Prostate gland (tissue), 2 donors: ENCODE results near the gene HSD17B14. TPM values are rescaled to one million over a fixed set of nuclear protein-coding genes. Genes with fewer than 3 reads are reported as not detected.
A peak's percentile ranks its signal among the peaks of the same experiment; 100 is the strongest.

Experiments
- DNase-seq: peaks from one replicate; pipeline ENCODE4 v3.0.0-alpha.2; 2019; ENCODE audit warnings: low spot score
- H3K27ac ChIP-seq, 2 donors: fragments of 200-600 bp; sonication (generic); 2 replicates each; pipeline ENCODE4 v1.5.1; 2017 to 2019
- H3K27me3 ChIP-seq: fragments of 200-600 bp; sonication (generic); replicated peaks from 2 replicates; pipeline ENCODE4 v1.5.1; 2019; ENCODE audit not compliant: insufficient read depth
- H3K36me3 ChIP-seq, 2 donors: fragments of 200-600 bp; sonication (generic); 1 replicate in 1 of 2; 2 replicates in 1 of 2; pipeline versions ENCODE4 v1.5.1 to v1.8.1; 2017 to 2019
- H3K4me1 ChIP-seq: fragments of 200-600 bp; sonication (generic); replicated peaks from 2 replicates; pipeline ENCODE4 v1.5.1; 2019
- H3K4me3 ChIP-seq, 2 donors: fragments of 200-600 bp; sonication (generic); 2 replicates each; pipeline ENCODE4 v1.5.1; 2017 to 2019
- H3K9me3 ChIP-seq: fragments of 200-600 bp; sonication (generic); 2 replicates; pipeline ENCODE4 v1.5.1; 2017
- POLR2A ChIP-seq: fragments of 450-650 bp; IDR thresholded peaks from one replicate; pipeline ENCODE4 v1.6.1; 2016; ENCODE audit warnings: antibody characterized with exemption, mild to moderate bottlenecking
- POLR2AphosphoS5 ChIP-seq: sonication (generic); formaldehyde crosslinking; IDR thresholded peaks from one replicate; pipeline ENCODE4 v1.6.1; 2017; ENCODE audit warnings: antibody characterized with exemption
- WGBS: methylation state at CpG from one replicate; pipeline ENCODE4 v1.1.5; 2018; 5-methylcytosine and 5-hydroxymethylcytosine counted together
- intact Hi-C: fragments of 100-400 bp; cut with DNase I; formaldehyde crosslinking; loops from one replicate; pipeline ENCODE4 v1.14.2; 2022
- total RNA-seq, 2 donors: library from RNA; depleted of rRNA; stranded (reverse); fragments of >200 nt; gene quantifications; one replicate each; pipeline ENCODE4 v1.1.0, GENCODE V29; 2016
- TF ChIP-seq, protein P1 (sequence below), 4 experiments: fragments of 200-600 bp in 2 of 4; fragments of 450-650 bp in 2 of 4; sonication (generic) in 2 of 4; IDR thresholded peaks; 1 replicate in 3 of 4; 2 replicates in 1 of 4; pipeline ENCODE4 v1.5.1; 2016 to 2019; ENCODE audit warnings: antibody characterized with exemption in 4 of 4, mild to moderate bottlenecking in 2 of 4, moderate library complexity in 2 of 4

Gene HSD17B14
- total RNA-seq, 2 donors from 2014 or later = 11.0 to 11.2 TPM

- Histone ChIP-seq H3K4me1 (peaks cover 13% of the 10 kb centered on the region), H3K36me3 (no peaks in the 10 kb centered on the region), H3K27ac (peak overlapping the region; percentile 72 to 82), H3K9me3 (no peaks in the 10 kb centered on the region), H3K4me3 (no peak overlapping the region), H3K27me3 (no peaks in the 10 kb centered on the region)
- WGBS = 69% methylated on average over 9 of the region's 9 CpGs
- DNase-seq = no peak
- TF ChIP-seq POLR2A (no peak), POLR2AphosphoS5 (no peak)
- TF ChIP-seq, protein P1, sequence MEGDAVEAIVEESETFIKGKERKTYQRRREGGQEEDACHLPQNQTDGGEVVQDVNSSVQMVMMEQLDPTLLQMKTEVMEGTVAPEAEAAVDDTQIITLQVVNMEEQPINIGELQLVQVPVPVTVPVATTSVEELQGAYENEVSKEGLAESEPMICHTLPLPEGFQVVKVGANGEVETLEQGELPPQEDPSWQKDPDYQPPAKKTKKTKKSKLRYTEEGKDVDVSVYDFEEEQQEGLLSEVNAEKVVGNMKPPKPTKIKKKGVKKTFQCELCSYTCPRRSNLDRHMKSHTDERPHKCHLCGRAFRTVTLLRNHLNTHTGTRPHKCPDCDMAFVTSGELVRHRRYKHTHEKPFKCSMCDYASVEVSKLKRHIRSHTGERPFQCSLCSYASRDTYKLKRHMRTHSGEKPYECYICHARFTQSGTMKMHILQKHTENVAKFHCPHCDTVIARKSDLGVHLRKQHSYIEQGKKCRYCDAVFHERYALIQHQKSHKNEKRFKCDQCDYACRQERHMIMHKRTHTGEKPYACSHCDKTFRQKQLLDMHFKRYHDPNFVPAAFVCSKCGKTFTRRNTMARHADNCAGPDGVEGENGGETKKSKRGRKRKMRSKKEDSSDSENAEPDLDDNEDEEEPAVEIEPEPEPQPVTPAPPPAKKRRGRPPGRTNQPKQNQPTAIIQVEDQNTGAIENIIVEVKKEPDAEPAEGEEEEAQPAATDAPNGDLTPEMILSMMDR (IDR thresholded peaks at IDR 0.05) = no peak
- intact Hi-C loops = no loop called here
Observed at GRCh38 chr19:48818234-48818820, 18.0 kb downstream of the HSD17B14 start.

GRCh38 chr19:48817585-48818124, 18.6 kb downstream of the HSD17B14 start:
- Histone ChIP-seq H3K9me3 (no peaks in the 10 kb centered on the region), H3K4me1 (peaks cover 15% of the 10 kb centered on the region), H3K27ac (peak overlapping the region; percentile 72 to 82), H3K36me3 (no peaks in the 10 kb centered on the region), H3K4me3 (no peak overlapping the region), H3K27me3 (no peaks in the 10 kb centered on the region)
- DNase-seq = no peak
- WGBS = 94% methylated on average over 5 of the region's 5 CpGs
- intact Hi-C loops = no loop called here
- TF ChIP-seq POLR2AphosphoS5 (no peak), POLR2A (no peak)
- TF ChIP-seq, protein P1 (IDR thresholded peaks at IDR 0.05) = no peak

DNA sequence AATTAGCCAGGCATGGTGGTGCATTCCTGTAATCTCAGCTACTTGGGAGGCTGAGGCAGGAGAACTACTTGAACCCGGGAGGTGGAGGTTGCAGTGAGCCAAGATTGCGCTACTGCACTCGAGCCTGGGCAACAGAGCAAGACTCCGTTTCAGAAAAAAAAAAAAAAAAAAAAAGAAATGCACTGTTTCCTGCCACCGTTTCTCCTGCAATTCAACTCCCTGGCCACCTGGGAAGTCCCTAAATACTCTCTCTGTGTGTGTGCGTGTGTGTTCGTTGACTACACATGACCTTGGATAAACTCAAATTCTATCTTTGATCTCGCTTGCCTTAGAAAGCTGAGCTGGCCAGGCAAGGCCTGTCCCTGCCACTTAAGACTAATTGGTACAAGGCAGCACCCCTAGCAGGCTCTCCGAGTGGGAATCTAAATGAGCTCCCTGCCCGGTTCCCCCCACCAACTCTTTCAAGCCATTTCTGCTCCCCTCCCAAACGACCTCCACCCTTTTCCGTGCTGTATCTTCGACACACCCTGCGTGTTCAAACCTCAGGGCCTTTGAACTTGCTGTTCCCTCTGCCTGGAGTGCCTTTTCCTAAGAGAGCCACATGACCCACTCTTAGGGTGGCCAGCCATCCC, 20.3 kb downstream of the HSD17B14 start:
- Histone ChIP-seq H3K4me1 (peaks cover 17% of the 10 kb centered on the region), H3K27ac (peak overlapping the region; percentile 68 to 73), H3K27me3 (no peaks in the 10 kb centered on the region), H3K36me3 (no peaks in the 10 kb centered on the region), H3K9me3 (no peaks in the 10 kb centered on the region), H3K4me3 (no peak overlapping the region)
- TF ChIP-seq POLR2A = no peak
- TF ChIP-seq, protein P1 (IDR thresholded peaks at IDR 0.05) = peak in 2 of 4 experiments; percentile 26 to 30
- peak; percentile 77 for TF ChIP-seq POLR2AphosphoS5
- peak; percentile 56 for DNase-seq
- intact Hi-C loops = no loop called here
- WGBS = 37% methylated on average over 14 of the region's 14 CpGs

DNA sequence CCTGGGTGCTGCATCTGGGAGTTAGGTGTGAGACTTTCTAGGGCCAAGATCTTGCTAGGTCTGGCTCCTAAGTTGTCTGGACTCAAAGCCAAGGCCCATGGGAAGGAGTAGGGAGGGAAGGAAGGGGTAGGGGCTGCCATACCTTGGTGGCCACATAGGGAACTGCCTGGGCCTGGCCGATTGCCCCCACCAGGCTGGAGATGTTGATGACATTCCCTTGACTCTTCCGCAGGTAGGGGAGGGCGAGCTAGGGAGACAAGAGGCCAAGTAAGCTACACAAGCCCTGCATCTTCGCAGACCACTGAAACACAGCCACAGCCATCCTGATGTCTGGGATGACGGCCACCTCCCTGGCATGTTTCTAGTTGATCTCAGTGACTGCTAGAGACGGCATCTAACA, 21.4 kb downstream of the HSD17B14 start:
- TF ChIP-seq POLR2A (no peak), POLR2AphosphoS5 (no peak)
- TF ChIP-seq, protein P1 (IDR thresholded peaks at IDR 0.05) = no peak
- intact Hi-C loops = no loop called here
- WGBS = 91% methylated on average over 6 of the region's 6 CpGs
- DNase-seq = no peak
- Histone ChIP-seq H3K4me3 (no peak overlapping the region), H3K36me3 (no peaks in the 10 kb centered on the region), H3K27me3 (no peaks in the 10 kb centered on the region), H3K4me1 (peaks cover 17% of the 10 kb centered on the region), H3K9me3 (no peaks in the 10 kb centered on the region), H3K27ac (peak overlapping the region in 1 of 2 donors; percentile 73)
